CD4-positive, alpha-beta T cell treated with Interleukin-1 beta for 1 hour (primary cell): Measurements from ENCODE around the gene VENTX.
A peak's percentile ranks its signal among the peaks of the same experiment; 100 is the strongest.

ENCODE experiments used
- DNase-seq, 2 donors: peaks; one replicate each; pipeline ENCODE4 v3.0.0-alpha.2; 2020 to 2022

The VENTX gene

DNA sequence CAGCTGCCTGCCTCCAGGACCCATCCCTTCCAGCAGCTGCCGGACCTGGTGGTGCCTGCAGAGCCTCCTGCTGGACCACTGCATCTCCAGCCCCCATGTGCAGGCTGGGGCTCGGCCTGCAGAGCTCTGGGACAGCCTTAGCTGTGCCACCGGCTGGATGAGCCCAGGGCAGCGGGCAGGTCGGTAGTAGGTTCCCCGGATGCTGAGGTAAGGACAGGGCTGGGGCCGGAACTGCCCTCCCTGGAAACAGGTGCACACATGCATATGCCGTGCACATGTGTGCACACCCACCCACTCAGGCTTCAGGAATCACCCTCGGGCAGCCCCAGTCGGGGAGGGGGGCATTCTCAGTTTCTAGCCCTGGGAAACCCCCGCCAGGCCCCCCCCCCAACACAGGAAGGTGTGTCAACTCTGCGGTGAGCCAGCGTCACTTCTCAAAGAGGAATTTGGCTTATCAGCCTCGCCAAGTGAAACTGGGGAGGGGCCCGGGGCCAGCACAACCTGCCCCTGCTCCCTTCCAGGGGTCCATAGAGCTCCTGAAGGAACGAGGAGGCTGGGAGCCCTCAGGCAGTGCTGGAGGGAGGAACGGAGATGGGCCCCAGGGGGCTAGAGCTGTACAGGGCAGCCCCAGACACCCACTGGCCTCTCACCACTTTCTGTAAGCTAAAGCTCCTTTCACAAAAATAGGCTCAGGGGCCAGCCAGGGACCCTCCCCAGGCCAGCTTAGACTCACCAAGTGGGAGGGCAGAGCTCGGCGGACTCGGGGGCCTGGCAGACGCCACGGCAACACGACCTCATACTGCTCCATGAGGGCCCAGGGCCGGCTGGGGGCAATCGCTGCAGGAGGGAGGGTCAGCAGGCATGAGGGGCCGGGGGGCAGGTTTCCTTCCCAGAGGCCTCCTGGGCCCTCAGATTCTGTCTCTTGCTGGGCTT lies 37.4 kb downstream of the VENTX start:
- peak; percentile 87 to 88 for DNase-seq

DNA sequence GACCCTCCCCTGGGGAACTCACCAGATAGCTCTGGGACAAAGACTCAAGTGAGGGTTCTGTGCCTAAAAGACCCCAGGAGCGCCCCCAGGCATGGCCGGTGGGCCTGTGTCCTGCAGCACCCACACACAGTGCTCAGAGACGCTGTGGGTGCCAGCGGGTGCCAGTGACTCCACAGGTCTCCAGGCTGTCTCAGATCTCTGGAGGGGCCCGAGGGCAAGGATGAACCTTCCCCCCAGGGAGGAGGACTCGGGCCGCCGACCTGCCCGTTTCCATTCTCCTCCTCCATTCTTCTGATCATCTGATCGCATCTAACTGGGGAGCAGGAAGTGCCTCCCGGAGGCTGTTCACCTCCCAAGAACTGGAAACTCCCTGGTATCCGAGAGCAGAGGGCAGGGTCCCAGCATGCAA lies 38.0 kb downstream of the VENTX start:
- peak; percentile 60 to 69 for DNase-seq

DNA sequence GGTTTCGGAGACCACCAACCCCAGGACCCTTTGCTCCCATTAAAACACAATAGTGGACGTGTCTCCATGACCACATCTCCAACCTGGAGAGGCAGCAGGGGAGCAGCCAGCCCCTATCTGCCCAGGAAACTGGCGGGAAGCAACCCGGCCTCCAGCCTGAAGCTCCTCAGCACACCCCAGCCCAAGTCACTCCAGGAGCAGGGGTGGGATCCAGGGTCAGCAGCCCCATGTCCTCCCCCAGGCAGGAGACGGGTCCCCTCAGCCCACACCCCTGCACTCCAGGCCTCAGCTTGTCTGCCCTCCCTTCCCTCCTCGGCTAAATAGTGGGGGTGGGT lies 38.4 kb downstream of the VENTX start:
- DNase-seq = no peak

DNA sequence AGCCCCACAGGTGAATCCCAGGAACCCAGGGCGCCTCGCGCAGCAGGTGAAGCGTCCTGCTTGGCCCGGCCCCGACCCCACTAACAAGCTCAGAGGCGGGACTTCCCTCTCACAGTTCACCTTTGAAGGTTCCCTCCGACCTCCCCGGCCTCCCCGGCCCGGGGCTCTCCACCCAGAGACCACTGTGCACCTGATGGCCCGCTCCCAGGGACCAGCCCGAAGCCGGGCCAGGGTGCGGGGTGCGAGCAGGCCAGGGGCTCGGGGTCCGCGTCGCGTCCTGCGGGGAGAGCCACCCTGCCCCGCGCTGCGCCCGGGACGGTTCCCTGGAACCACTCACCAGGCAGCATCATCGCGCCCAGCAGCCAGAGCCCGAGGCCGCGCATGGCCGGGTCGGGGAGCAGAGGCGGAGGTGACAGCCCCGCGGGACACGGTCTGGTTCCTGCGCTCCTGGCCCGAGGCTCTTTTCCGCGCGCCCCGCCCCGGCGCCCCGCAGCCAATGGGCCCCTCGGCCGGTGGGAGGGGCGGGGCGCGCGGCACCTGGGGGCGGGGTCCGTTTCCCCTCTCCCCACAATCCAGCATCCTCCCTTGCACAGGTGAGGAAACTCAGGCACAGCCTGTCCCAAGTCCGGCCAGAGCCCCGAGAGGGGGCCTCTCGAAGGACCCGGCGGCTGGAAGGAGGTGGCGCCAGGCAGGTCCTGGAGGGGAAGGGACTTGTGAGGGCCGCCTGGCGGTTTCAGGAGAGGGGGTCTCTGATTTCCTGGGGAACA lies 39.0 kb downstream of the VENTX start, which contains the start of gene ADAM8:
Gene ADAM8, minus strand, starts transcription at position 434 of the 767 bp plus-strand sequence. Its CDS starts 51 bp downstream, at position 383.
- peak; percentile 75 to 76 for DNase-seq

DNA sequence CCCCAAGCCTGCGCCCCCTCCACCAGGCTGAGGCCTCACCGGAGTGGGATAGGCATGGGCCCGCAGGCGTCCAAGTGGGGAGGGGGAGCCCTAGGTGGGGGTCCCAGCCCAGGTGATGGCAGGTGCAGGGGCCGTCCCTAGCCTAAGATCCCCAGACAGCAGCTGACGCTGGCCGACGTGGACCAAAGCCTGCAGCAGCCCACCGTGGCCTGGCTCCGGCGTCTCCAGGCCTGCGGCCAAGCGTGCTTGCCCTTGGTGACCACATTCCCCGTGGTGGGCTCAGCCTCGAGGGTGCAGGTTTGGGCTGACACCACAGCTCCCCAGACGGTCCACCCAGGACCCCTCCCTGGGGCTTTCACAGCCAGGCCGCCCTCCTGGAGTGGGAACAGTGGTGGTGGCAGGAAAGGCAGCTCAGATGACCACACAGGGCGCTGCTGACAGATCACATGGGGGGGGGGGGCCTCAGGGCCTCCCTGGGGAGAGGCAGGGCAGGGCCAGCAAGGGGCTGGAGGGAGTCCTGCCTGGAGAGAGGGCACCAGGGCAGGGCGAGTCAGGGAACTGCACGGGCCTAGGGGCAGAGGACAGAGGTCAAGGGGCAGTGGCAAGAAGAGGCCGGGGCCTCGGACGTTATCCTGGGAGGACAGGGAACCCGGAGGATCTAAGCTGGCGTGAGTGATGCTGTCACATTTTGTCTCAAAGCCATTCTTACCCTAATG lies 39.8 kb downstream of the VENTX start:
- no peak for DNase-seq

DNA sequence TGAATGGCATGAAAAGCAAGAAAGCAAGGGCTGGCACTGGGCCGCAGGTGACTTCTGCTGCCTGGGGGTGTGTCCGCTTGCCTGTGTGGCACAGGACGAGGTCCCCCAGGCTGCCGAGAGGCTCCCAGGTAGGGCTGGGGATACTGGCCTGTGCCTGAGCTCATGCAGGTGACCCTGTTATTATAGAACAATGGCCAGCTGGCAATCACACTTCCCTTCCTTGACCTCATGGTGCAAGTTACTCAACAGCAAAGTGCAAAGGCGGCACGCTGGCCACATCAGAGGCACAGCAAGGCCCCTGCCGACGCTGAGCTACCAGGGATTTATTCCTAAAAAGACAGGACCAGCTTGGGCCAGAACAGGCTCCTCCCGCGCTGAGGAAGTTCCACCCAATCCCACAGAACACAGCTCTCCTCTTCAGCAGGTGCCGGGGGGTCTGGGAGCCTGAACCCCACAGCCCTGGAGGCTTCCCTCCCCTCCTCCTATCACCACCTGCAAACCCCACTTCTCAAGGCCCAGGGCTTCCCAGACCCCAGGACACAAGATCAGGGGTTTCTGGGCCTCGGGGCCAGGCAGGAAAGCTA lies 40.4 kb downstream of the VENTX start:
- no peak for DNase-seq

DNA sequence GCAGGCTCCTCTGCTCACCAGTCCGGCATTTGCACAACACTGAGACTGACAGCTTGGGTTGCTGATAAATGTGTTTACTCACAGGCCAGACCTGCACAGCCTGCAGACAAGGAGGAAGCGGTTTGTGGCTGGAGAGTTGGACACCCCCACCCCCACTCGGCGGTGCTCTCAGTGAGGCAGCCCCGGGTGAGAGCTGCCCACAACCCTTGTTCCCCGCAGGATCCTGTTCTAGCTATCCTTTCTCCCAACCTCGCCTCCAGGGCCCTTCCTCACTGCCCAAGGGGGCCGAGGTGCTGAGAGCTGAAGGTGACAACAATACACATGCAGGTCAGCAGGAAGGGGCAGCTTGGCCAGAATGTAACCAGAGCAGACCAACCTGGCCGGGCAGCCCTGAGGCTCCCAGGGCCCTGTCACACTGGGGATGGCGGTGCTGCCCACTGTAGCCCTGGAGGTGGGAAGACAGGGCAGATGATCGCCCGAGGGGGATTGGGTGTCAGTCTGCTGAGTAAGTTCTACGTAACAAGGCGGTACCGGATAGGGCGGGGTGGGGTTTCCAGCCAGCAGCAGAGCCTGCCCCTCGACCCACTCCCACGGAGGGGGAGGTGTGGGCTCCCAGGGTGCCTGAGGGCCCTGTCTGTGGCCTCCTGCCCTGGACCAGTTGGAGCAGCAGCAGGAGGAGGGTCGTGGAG lies 41.1 kb downstream of the VENTX start:
- DNase-seq = peak; percentile 81 to 88

DNA sequence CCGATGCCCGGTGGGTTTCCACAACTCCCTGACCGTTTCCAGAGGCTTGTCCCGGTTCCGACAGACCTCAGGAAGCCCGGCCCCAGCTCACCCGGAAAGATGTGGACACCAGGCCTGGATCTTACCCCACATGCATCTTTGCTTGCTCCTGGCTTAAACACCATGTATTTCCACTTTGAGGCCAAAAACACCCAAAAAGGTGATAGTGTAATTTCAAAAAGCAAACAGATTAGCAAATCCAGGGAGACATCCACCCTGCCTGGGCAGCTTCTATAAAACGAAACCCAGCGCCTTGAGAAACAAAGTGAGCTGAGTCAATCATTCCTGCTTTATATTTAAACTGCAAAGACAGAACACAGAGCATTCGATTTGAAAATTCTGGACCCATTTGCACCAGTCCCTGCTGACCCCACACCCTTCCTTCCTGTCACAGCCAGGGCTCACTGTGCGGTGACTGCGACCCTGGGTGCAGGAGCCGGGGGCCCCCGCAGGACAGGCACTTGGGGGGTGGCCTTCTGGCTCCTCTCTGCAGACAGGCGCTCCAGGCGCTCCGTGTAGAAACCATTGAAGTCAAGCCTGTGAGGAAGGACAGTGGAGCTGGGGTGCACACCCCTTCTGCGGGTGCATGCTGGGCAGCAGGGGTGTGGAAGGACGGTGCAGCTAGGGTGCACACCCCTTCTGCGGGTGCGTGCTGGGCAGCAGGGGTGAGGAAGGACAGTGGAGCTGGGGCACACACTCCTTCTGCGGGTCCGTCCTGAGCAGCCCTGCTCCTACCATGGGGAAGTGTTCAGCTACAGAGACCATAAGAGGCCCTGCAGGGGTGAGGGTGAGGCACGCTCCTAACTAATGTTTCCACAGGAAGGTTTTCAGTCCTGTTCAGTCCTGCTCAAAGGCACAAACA lies 41.9 kb downstream of the VENTX start:
- DNase-seq = peak in 1 of 2 donors; percentile 38

DNA sequence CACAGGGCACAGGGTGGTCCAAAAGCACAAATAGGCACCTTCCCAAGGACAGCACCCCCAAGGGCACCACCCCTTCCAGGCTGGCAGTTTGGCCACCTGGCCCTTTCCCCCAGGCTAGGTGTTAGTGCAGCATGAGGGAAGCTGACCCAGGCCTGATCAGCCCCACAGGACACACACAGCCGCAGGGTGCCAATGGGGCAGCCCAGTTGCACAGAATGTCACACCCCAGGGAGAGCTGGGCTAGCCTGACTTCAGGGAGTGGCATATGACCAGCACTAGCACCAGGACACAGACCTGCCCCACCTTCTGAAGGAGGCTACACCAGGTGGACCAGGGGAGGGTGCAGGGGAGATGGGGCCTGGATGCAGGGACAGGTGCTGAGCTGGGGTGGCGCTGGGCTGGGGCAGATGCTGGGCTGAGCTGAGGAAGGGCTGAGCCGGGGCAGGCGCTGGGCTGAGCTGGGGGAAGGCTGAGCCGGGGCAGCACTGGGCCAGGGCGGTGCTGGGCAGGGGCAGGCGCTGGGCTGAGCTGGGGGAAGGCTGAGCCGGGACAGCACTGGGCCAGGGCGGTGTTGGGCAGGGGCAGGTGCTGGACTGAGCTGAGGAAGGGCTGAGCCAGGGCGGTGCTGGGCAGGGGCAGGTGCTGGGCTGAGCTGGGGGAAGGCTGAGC lies 42.9 kb downstream of the VENTX start:
- DNase-seq = no peak

DNA sequence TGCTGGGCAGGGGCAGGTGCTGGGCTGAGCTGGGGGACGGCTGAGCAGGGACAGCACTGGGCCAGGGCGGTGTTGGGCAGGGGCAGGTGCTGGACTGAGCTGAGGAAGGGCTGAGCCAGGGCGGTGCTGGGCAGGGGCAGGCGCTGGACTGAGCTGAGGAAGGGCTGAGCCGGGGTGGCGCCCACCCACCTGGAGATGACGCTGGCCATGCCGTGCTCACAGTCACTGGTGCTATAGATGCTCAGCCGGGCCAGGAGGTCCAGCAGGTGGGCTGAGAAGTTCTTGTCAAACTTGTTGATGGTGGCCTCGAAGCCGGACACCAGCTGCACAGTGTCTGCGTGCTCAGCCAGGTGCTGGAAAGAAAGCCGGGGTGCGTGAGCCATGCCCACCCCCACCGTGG lies 43.4 kb downstream of the VENTX start:
- no peak for DNase-seq

DNA sequence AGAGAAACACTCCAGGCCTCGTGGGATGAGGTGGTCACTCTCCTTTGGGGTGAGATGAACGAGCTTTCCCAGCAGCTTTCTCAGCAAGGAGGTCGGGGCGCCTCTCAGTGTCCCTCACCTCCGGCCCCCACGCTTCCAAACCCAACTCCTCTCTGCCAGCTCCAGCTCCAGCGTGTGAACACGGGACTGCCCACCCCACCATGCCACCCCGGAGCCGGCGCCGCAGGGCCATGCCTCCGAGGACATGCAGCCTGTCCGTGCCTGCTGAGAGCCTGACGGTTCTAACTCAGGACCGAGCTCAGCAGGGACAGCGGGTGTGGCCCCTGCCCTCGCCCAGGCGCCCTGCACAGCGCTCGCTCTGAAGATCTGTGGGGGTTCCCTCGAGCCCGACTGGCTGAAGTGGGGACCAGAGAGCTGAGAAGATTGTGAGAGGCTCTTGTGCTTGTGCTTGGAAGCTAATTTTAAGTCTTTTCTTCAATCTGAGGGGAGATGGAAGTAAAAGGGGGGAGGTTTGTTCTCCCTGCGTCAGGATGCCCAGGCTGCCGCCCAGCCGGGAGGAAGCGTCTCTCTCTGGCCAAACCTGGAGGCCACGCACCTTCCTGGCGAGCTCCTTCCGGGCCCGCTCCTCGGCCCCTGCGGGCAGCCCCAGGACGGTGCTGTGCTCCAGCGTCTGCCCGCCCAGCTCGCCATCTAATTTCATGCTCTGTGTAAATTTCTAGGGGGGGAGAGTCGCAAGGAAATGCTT lies 44.1 kb downstream of the VENTX start:
- no peak for DNase-seq

DNA sequence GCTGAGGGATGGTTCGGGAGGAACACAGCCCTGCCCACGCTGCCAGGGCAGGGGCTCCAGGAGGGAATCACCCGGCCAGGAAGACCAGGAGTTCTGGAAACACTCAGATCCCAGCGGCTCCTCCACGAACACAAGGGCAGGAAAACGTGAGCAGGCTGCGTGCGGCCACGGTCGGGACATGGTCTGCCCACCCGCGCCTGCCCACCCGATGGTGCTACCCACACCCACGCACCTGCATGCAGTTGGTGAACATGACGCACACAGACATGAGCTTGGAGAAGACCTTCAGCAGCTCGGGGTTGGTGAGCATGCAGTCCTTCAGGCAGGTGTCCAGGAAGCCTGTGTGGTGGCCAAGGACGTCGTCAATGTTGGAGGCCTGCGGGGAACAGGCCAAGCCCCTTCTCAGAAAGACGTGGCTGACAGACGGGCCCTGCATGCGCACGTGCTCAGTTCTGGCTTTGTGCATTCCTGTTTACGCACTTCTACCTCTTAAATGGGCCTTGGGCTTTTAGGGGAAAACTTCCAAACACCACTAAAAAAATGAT lies 45.3 kb downstream of the VENTX start:
- DNase-seq = no peak

DNA sequence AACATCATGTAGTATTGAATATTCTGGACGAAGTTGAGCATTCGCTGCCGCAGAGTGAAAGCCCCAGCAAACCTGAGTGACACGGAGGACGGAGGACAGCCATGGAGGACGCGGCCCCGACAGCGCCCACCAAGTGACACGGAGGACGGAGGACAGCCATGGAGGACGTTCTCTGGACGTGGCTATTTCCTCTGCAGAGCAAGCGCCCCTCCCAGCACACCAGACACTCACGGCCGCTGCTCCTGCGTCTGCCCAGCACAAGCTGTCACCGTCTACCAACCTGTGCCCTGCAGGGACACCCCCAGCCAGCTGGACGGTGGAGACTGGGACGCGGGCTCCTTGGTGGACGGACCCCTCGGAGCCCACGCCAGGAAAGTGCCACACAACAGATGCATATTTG lies 46.3 kb downstream of the VENTX start:
- no peak for DNase-seq

DNA sequence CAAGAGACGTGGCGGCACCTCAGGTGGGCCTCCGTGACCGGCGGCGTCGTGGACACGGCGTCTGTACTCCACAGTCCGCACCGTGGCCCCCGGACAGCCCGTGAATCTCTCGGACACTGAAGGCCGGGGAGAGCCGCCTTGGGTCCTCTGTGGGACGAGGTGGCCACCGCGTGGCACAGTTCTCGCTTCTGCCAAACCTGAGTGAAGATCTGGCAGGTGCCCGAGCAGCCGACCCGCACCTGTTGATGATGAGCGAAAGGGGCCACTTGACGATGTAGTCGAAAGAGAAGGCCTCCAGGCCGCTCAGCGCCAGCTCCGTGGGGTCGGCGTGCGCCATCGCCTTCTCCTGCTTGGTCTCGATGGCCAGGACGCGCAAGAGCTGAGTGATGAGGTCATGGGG lies 47.6 kb downstream of the VENTX start:
- DNase-seq = no peak

DNA sequence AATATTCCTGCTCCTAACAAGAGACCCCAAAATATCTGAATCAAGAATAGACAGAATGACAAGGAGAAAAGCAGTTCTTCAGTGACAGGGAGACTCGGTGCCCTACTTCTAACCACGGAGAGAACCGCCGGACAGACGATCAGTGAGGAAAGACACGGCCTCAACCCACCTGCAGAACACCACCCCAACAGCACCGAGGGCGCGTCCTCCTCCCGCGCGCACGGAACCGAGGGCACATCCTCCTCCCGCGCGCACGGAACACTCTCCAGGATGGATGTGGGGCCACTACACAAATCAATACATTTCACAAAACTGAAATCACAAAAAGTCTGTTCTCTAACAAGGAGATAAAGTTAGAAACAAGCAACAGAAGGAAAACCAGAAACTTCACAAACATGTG lies 48.7 kb downstream of the VENTX start:
- no peak for DNase-seq

DNA sequence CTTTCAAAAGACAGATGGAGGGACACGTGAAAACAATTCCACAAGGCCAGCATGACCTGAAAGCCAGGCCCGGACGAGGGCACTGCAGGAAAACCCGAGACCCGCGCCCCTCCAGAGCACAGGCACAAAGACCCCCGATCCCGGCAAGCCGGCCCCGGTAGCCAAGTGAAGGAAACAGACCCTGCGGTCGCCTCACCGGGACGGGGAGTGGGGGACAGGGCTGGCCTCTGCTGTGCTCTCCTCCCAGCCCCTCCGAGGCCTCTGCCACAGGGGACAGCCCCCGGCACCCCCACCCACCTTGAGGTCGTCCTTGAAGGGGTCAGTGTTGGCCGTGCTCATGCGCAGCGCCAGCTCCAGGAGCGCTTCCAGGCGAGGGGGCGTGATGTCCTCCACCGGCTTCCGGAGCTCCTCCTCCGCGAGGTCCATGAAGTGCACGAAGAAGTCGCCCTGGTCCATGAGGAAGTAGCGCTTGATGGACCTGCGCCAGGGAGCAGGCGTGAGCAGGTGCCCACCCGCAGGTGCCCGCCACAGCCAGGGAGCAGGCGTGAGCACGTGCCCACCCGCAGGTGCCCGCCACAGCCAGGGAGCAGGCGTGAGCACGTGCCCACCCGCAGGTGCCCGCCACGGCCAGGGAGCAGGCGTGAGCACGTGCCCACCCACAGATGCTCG lies 50.3 kb downstream of the VENTX start:
- DNase-seq = no peak

DNA sequence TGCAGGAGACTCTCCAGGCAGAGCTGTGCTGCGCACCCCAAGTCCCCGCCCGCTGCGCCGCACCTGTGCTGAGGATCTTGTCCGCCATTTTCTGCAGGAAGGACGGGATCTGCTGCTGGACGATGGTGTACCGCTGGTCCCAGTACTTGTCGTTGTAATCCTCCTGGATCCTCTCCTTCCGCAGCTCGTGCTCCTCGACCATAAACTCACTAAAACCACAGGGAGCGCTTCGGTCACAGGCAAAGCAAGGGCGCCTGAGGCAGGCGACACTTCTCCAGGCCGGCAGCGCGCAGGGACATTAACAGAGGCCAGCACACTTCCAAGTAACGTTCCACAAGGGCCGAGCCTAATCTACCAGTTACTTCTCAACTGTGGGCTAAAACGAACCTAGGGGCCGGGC lies 52.1 kb downstream of the VENTX start:
- DNase-seq = no peak
